Urothelium cell line (cell line): ENCODE data around the gene NIPA2.

Experiments used
- DNase-seq: peaks from one replicate; pipeline ENCODE4 v3.0.0; 2011; ENCODE audit warnings: low spot score, mixed read lengths
- FAIRE-seq: peaks from 2 replicates; lab custom pipeline; 2011; peaks lifted over from hg19 to GRCh38; lab: Jason Lieb, UNC

Gene NIPA2

DNA sequence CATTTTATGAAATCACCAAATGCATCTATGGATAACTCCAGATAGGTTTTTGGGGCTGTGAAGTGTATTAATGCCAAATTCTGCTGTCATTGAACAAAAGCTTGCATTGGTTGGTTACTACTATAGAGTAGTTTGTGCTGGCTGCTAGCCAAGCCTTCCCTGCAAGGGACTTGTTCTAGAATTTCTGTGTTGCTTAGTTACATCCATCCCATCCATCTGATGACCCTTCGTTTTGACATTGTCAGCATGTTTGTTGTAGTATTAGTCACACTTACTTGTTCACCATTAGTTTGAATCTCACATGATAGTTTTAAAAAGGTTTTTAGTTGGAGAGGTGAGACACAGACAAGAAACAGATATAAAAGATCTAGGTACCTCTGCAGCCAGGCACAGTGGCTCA lies 7.0 kb upstream of the NIPA2 start:
- no peak for DNase-seq
- FAIRE-seq: no peak

DNA sequence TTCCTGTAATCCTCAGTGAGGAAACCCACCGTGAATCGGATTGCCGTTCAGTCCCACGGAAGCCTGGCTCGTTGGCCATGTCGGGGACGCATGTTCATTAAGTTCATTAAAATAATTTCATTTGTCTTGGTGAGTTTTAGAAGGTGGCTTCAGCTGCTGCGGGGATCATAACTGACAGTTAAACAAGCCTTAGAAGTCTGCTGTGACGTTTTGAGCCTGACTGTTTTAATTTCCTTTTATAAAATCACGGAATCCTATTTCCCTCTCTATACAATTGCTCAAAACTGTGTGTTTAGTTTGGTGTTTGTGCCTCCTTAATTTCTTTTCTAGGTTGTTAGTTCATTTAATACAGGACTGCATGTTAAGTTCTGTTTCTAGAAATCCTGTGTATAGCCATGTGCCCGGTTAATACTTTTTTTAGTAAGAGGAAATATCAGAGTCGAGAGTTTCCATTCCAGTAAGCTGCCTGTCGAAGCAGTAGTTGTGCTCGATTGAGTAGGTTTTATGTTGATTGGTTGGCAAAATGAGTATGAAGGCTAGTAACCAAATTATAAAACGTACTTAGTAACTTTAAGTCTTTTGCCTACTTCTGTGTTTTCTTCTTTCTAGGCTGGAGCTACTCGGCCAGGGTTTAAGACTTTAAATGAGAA lies 705 bp downstream of the NIPA2 start:
- no peak for FAIRE-seq
- DNase-seq: no peak

DNA sequence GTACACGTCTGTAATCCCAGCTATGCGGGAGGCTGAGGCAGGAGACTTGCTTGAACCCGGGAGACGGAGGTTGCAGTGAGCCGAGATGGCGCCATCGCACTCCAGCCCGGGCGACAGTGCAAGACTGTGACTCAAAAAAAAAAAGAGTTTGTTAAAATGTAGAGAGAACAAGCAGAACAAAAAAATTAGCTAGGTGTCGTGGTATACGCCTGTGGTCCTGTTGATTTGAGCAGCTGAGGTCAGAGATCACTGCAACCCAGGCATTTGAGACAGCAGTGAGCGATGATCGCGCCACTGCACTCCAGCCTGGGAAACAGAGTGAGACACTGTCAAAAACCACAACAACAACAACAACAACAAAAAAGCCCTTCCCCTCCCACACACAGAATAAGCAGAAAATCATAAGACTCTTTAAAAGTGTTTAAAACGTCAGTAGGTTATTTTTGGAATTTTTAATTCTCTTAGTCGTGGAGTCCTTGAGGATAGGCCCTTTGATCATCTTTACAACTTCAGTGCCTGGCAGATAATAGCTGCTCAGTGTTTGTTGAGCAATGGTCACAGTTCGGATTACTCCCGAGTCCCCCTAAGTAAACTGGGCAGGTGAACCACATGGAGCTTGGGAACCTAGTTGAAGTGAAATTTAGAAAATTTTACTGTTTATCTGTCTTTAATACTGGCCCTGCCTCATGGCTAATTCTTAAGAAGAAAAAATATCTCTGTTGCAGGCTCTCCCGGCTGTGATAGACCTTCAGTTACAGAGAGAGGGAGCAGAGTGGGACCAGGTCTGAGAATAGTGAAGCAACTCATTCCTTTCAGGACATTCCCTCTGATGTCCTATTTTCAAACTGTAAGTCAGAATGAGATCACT lies 6.2 kb downstream of the NIPA2 start:
- FAIRE-seq: no peak
- no peak for DNase-seq

DNA sequence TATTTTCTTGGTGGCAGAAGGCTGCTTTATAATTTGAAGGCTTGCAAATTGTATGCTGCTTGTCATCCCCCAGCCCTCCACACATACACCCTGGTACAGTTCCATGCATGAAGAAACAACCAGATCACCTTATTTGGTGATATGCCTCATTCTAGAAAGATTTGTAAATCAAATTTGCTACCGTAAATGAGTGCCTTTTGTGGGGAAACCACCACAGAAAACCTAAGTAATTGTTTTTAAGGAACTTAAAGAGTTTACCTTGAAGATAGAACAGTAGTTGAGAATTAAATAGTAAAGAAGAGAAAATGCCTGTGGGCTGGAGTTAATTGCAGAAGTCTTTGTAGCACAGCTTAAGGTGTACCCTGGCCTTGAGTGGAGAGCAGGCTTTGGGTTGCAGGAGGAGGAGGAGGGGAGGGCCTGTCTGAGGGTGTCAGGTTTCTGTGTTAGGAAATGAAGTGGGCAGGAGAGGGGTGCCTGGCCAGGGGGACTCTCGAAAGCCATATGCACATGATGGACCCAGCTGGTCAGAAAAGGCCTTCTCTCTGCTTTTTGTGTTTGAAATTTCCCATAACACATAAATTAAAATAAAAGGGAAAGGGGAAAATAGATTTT lies 6.9 kb downstream of the NIPA2 start:
- FAIRE-seq (no peak), DNase-seq (no peak)

DNA sequence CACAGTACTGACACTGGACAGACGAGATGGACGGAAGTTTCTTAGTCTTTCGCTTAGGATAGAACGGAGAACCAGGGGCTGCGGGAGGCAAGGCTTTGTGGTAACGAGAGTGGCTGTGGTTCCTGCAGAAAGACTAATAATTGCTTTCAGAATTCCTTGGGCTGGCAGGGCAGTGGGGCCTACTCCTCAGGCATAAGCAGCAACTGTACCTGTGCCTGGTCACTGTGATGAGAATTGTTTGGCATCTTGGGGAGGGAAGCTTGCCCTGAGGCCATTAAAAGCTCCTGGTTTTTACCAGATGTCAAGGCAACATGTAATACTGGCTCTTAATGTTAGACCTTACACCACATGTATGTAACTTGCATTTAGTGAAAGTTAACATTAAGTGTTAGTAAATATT lies 7.6 kb downstream of the NIPA2 start:
- no peak for DNase-seq
- FAIRE-seq: no peak

DNA sequence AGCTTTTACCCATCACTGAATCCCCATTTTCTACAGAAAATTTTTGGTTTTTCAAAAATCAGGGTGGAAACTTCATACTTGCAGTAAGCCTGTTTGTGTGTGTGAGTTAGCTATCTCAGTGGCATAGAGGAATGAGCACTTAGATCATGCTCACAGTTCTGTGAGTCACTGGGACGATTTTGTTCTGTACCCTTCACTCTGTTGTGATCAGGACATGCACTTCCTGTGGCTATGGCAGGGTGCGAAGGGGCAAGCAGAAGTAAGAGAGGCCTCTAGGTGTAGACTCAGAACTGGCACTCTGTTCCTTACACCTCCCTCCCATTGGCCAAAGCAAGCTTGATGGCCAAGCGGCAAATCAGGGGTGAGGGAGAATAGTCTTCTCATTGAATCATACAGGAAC lies 11.6 kb downstream of the NIPA2 start:
- FAIRE-seq (no peak), DNase-seq (no peak)

DNA sequence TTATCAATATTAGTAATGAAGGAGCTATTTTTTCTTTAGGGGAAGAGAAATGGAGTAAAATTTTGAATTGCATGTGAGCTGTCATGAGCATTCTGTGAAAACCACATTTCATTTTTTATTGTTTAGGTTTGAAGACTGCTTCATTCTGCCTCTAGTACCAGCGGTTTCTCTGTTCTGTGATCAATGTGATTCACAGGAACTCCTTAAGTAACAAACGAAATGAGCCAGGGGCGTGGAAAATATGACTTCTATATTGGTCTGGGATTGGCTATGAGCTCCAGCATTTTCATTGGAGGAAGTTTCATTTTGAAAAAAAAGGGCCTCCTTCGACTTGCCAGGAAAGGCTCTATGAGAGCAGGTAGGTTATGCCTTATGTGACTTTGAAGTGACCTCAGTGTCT lies 13.0 kb downstream of the NIPA2 start:
- DNase-seq (no peak), FAIRE-seq (no peak)

DNA sequence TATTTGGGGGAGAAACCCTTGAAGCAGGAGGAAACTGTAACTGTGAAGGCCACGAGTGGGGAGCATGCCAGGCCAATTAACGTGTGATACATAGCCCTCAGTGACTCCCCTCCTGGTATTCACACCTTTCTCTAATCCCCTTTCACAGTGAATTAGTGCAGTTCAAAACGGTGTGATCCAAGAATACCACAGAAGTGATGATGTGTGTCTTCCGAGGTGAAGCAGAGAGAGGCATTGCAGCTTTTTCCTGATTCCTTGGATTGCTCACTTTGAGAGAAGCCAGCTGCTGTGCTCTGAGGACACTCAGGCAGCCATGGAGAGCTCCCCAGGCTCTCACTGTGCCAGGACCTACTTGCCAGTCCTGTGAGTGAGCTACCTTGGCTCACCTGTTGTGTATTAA lies 17.3 kb downstream of the NIPA2 start:
- FAIRE-seq (no peak), DNase-seq (no peak)

DNA sequence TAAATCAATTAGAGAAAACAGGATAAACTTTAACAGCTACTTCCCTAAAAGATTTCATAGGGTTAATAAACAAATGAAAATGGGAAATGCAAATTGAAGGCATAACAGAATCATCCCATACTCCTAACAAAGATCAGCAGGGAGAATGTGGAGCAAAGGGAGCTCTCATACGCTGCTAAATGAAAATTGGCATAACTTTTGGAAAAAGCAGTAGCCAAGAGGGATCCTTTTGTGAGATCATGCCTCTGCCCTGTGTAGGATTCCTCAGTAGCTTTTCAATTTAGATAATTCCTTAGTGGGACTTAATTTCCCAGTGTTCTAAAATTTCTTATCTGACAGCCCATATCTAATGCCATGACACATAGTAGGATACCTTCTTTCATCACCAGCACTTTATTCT lies 18.2 kb downstream of the NIPA2 start:
- no peak for FAIRE-seq
- no peak for DNase-seq

DNA sequence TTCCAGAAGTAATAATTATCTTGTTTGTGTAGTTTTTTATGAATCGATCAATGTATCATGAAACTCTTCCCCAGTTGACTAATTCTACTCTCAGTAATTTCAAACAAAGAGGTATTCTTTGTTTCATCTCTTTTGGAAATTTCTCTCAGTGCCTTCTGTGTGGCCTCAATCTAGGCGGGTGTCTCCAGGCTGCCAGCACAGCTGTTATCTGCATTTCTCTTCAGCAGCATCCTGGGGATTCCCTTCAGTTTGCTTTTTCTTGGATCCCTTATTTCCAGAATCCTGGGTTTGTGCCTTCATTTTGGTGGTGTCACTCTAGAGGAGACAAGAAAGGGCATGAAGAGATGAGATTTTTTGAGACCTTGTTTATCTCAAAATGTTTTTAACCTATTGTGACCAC lies 22.7 kb downstream of the NIPA2 start:
- FAIRE-seq: no peak

DNA sequence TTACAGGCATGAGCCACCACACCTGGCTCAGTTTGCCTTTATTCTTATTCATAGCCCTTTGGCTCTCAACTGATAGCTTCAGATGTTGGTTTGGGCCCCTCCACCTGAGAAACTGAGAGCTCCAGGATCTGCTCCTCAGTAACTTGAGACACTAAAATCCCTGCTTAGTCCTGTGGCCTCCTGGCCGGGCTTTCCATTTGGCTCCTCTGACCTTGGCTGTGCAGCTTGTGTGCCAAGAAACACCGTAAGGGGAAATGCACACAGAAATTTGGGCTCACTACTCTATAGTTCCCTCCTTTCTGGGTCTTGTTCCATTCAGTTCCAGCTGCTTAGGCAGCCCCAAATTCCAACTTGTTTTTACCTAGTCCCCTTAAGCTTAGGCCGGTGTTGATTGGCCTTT lies 24.9 kb downstream of the NIPA2 start:
- no peak for DNase-seq
- no peak for FAIRE-seq

More for the DNA sequence above, 22.7 kb downstream of the NIPA2 start:
- no peak for DNase-seq

DNA sequence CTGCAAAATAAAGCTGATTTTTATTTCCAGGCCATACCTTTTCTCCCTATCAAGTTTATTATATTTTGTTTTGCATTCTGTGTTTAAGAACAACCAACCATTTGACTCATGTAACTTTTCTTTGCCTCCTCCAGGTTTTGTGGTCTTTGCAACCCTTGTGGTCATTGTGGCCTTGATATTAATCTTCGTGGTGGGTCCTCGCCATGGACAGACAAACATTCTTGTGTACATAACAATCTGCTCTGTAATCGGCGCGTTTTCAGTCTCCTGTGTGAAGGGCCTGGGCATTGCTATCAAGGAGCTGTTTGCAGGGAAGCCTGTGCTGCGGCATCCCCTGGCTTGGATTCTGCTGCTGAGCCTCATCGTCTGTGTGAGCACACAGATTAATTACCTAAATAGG lies 27.6 kb downstream of the NIPA2 start:
- FAIRE-seq: no peak

DNA sequence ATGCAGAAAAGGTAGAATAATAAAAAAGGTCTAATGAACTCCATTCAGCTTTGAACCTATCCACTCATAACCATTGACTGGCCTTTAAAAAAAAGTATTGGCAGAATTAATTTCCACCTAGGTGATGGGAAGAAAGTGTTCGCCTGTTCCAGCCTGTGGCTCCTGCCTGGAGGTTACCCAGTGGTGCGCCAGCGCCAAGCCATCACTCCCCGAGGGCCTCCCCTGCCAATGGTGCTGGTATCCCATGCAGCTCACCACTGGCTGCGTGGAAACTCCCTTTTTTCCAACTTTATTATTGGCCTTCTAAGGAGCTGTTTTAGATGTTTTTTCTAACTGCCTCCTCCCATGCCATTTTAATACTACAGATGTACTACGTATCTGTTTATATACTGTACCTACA lies 29.4 kb downstream of the NIPA2 start:
- no peak for DNase-seq

More for the DNA sequence above, 27.6 kb downstream of the NIPA2 start:
- DNase-seq: no peak

DNA sequence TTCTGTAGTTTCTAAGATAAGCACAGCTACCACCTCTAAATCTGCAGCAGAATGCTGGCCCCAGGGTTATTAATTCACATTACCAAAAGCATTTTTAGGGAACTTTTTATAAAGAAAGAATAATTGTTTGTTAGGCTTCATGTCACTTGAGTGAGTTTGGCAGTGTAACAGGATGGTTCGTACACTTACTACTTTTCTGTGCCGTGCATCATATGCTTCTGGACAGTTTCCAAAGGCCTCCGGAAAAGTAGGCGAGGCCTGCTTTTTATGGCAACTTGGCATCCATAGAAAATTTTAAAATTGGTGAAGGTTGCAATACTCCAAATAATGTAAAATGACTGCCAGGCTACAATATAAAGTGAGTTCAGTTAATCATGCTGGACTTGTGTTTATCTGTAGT lies 30.0 kb downstream of the NIPA2 start:
- FAIRE-seq: no peak

More for the DNA sequence above, 29.4 kb downstream of the NIPA2 start:
- FAIRE-seq: no peak

DNA sequence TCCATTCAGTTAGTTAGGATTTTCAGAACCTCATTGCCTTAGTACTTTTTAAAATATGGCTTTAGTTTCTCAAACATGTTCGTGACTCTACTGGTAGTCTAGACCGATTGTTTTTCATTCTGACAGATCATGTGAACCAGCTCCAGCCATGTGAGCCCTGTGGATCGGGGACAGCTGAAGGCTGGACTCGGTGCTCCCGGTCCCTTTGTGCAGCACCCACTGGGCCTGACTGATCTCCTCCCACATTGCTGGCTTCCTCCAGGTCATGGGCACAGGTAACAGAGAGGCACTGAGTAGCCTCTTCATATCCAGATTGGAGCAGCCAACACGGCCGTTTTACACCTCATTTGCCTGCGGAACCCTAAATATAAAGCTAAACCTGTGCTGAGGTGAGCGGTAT lies 30.5 kb downstream of the NIPA2 start:
- DNase-seq (no peak), FAIRE-seq (no peak)

More for the DNA sequence above, 30.0 kb downstream of the NIPA2 start:
- no peak for DNase-seq

DNA sequence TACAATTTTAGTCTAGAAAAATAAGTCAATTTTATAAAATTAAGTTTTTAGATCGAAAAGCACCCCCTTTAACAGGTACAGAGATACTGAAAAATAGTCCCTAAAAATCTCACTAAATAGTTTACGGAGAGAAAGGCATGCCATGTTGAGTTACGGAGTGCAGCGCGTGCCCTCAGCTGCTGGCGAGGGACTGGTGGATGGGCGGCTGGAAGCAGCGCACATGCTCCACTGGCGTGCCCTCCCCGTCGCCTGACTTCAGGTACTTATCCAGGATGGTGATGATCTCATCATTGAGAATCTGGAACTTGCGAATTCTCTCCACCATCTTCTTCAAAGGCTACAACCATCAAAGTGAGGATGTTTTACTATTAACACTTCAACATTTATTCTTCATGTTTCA lies 31.4 kb downstream of the NIPA2 start:
- DNase-seq: no peak
- no peak for FAIRE-seq

DNA sequence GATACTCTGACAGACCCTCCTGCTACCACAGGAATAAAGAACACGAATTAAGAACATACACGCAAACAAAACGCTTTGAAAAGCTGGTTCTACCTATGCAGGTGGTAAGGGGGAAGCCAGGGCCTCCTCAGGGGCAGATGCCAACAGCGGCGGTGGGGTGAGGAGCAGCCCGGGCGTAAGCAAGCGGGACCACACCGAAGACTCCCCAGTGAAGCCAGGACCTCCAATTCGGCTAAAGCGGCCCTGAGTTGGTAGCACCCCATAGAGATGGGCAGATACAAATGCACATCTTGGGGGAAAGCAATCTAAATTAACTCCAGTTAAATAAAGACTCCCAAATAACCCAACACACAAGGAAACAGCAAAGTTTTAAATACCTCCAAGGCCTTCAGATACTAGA lies 32.4 kb downstream of the NIPA2 start:
- FAIRE-seq (no peak), DNase-seq (no peak)

DNA sequence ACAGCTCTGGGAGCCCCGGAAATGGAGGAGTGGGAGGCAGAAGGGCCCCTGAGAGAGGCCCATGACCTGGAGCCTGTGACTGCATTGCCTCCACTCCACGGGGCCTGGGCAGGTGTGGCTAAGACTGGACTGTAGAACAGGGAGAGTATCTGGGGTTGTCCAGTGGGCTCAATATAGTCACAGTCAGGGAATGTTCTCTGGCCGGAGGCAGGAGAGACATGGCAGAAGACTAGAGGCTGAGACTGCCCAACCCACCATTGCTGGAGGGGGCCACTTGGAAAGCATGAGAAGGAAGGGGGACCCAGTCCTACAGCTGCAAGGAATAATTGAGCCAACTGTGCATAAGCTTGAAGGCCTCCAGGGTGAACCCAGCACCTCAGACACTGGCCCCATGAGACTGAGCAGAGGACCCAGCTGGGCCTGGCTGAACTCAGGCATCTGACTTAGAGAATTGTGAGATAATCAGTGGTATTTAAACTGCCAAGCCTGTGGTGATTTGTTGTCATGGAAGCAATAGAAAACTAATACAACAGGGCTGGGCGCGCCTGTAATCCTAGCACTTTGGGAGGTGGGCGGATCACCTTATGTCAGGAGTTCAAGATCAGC lies 33.1 kb downstream of the NIPA2 start:
- DNase-seq (no peak), FAIRE-seq (no peak)

DNA sequence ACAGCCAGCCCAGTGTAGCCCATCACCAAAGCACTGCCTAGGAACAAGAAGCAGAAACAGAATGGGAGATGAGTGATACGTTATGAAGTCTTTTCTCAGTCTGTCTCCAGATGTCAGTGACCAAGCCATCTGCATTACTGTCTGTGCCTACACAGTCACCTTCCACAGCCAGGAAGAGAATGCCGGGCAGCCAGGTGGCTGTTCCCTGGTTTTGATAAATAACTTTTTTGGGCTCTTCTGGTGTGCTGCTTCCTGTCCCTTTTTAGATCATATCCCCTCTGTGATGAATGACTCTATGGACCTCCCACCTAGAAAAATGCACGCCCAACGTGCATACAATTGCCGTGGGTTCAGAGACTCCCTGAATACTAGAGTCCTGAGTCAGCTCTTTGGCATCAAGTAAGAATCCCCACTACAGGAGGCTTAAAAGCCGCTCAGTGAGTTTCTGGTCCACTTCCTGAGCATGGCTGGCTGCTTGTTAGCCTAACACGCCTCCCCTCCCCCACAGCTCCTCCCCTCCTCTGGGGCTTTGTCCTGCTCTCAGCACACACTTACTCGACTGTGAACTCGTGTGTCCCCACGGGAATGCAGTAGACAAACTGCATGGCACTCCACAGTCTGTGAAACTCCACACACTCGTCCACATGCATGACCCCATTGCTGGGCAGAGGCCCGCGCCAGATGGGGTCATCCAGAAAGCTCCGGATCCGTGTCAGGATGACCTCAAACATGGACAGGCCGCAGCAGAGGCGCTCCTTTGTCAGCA lies 34.7 kb downstream of the NIPA2 start:
- DNase-seq (no peak), FAIRE-seq (no peak)

DNA sequence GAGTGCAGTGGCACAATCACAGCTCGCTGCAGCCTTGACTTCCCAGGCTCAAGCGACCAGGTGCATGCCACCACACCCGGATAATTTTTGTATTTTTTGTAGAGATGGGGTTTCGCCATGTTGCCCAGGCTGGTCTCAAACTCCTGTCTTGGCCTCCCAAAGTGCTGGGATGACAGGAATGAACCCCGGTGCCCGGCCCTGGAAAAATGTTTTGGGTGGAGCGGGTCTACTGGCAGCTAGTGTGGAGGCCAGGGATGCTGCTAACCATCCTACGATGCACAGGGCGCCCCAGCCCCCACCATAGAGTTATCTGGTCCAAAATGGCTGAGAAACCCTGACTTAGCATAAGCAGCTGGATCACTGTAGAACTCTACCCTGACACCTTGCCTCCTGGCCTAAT lies 35.4 kb downstream of the NIPA2 start:
- FAIRE-seq: no peak
- no peak for DNase-seq

DNA sequence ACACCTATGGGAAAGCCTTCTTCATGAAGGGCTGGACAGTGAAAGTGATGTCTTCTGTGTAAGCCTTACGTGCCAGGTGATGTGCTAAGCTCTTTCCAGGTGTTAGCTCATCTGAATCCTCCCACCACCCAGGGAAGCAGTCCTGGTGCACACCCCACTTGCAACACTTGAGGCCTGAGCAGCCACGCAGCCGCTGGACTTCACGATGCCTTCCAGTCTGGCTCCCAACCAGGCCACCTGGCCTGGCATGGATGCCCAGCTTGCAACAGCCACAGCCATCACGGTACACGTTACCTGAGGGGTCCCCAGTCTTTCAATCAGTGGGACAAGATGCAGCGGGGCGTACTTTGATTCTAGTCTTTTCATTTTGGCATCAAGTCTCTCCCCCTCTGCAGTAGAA lies 35.8 kb downstream of the NIPA2 start:
- no peak for FAIRE-seq
- no peak for DNase-seq
